A549 (cell line): ENCODE results near the gene PTPRA.

ENCODE experiments used
- CTCF ChIP-seq: fragments of >200 bp; sonication (Bioruptor Twin); formaldehyde crosslinking; IDR thresholded peaks from 3 replicates; pipeline ENCODE4 v1.5.1; 2016
- JUN ChIP-seq, 2 experiments: fragments of >200 bp; sonication (Bioruptor Twin); formaldehyde crosslinking; IDR thresholded peaks; 2 replicates in 1 of 2; 3 replicates in 1 of 2; pipeline ENCODE4 v1.6.1; 2016 to 2017
- KDM5A ChIP-seq: fragments of 200-600 bp; sonication (generic); IDR thresholded peaks from 2 replicates; pipeline ENCODE4 v1.6.1; 2016; ENCODE audit warnings: antibody characterized with exemption, mild to moderate bottlenecking
- PHF8 ChIP-seq: fragments of 200-600 bp; sonication (generic); IDR thresholded peaks from 2 replicates; pipeline ENCODE4 v1.6.1; 2016; ENCODE audit warnings: low read depth, mild to moderate bottlenecking, antibody characterized with exemption, moderate library complexity, borderline replicate concordance
- POLR2A ChIP-seq: IDR thresholded peaks from 2 replicates; pipeline ENCODE4 v1.6.1; 2012; ENCODE audit warnings: mild to moderate bottlenecking, low read length
- POLR2AphosphoS2 ChIP-seq: conservative IDR thresholded peaks from 2 replicates; pipeline ENCODE4 v1.6.1; 2012; ENCODE audit warnings: low read length, improper control_type of control experiment, inconsistent platforms

GRCh38 chr20:2835331-2835796 is 37.9 kb upstream of the PTPRA start:
- TF ChIP-seq POLR2AphosphoS2 (no peak), JUN (IDR thresholded peaks at IDR 0.05) (no peak), CTCF (no peak), KDM5A (no peak), PHF8 (no peak), POLR2A (no peak)
